Right atrium auricular region (tissue), 2 donors: ENCODE results near the gene LRMDA. TPM values are rescaled to one million over a fixed set of nuclear protein-coding genes. Genes with fewer than 3 reads are reported as not detected.

Source experiments
- DNase-seq: peaks from one replicate; pipeline ENCODE4 v3.0.0-alpha.2; 2019; ENCODE audit warnings: low spot score
- H3K27ac ChIP-seq, 2 donors: fragments of 200-600 bp; sonication (generic); 1 replicate in 1 of 2; 2 replicates in 1 of 2; pipeline ENCODE4 v1.5.1; 2016 to 2019
- H3K27me3 ChIP-seq, 2 donors: fragments of 200-600 bp; sonication (generic); one replicate each; pipeline versions ENCODE4 v1.5.1 to v1.6.0; 2017 to 2019
- H3K36me3 ChIP-seq: fragments of 200-600 bp; sonication (generic); one replicate; pipeline ENCODE4 v1.5.1; 2016
- H3K4me1 ChIP-seq, 2 donors: fragments of 200-600 bp; sonication (generic); one replicate each; pipeline versions ENCODE4 v1.5.1 to v1.6.0; 2017 to 2019
- H3K4me3 ChIP-seq, 2 donors: fragments of 200-600 bp; sonication (generic); 1 replicate in 1 of 2; 2 replicates in 1 of 2; pipeline ENCODE4 v1.5.1; 2017 to 2019; ENCODE audit warnings: mild to moderate bottlenecking in 1 of 2, moderate library complexity in 1 of 2
- H3K9me3 ChIP-seq, 2 donors: fragments of 200-600 bp; sonication (generic); one replicate each; pipeline ENCODE4 v1.5.1; 2019
- CTCF ChIP-seq, 2 donors: fragments of 200-600 bp; sonication (generic); IDR thresholded peaks; one replicate each; pipeline ENCODE4 v1.5.1; 2019; ENCODE audit warnings: antibody characterized with exemption in 2 of 2
- total RNA-seq, 2 donors: library from RNA; depleted of rRNA; stranded (reverse); fragments of >200 nt; gene quantifications; one replicate each; pipeline ENCODE4 v1.1.0, GENCODE V29; 2016

LRMDA gene
- total RNA-seq, 2 donors from 2014 or later, result 6.1 to 19.1 TPM

GRCh38 chr10:75679536-75679935, 248.1 kb downstream of the LRMDA start:
- DNase-seq, result no peak
- no peak for TF ChIP-seq CTCF (IDR thresholded peaks at IDR 0.05)
- H3K27me3 ChIP-seq, result no peaks in the 10 kb centered on the region
- H3K27ac ChIP-seq, result no peak overlapping the region
- H3K4me1 ChIP-seq, result peaks cover 0 to 9% of the 10 kb centered on the region in 2 donors
- H3K9me3 ChIP-seq, result no peaks in the 10 kb centered on the region
- no peaks in the 10 kb centered on the region for H3K36me3 ChIP-seq
- H3K4me3 ChIP-seq, result no peak overlapping the region

GRCh38 chr10:75681334-75681733, 249.9 kb downstream of the LRMDA start:
- no peak for DNase-seq
- no peaks in the 10 kb centered on the region for H3K9me3 ChIP-seq
- H3K27ac ChIP-seq, result no peak overlapping the region
- peaks cover 0 to 9% of the 10 kb centered on the region in 2 donors for H3K4me1 ChIP-seq
- H3K27me3 ChIP-seq, result no peaks in the 10 kb centered on the region
- H3K4me3 ChIP-seq, result no peak overlapping the region
- no peak for TF ChIP-seq CTCF (IDR thresholded peaks at IDR 0.05)
- H3K36me3 ChIP-seq, result no peaks in the 10 kb centered on the region

GRCh38 chr10:75682649-75683557, 251.5 kb downstream of the LRMDA start:
- Histone ChIP-seq H3K4me3 (no peak overlapping the region), H3K9me3 (peaks cover 0 to 8% of the 10 kb centered on the region in 2 donors), H3K36me3 (no peaks in the 10 kb centered on the region), H3K4me1 (peaks cover 0 to 9% of the 10 kb centered on the region in 2 donors), H3K27me3 (no peaks in the 10 kb centered on the region), H3K27ac (no peak overlapping the region)
- TF ChIP-seq CTCF (IDR thresholded peaks at IDR 0.05), result no peak
- no peak for DNase-seq

DNA sequence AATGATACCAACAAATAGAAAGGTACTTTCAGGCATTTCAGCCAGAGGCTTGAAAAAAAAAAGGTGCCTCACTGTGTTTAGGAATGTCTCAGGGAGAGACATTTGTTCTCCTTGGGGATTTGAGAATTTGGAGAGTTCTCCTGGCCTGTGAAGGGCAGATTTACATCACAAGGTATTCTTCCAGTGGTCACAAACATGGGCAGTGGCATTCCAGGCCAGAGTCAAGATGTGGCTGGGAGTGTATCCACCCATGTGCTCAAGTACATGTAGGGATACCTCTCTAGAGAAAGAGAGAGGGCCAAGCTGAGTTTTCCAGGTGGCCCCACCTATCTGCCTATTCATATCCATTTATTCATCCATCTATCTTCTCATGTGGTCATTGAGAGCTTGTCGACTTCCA, 253.8 kb downstream of the LRMDA start:
- Histone ChIP-seq H3K27me3 (no peaks in the 10 kb centered on the region), H3K27ac (no peak overlapping the region), H3K4me1 (peaks cover 0 to 9% of the 10 kb centered on the region in 2 donors), H3K4me3 (no peak overlapping the region), H3K9me3 (peaks cover 0 to 14% of the 10 kb centered on the region in 2 donors), H3K36me3 (no peaks in the 10 kb centered on the region)
- DNase-seq, result no peak
- TF ChIP-seq CTCF (IDR thresholded peaks at IDR 0.05), result no peak

DNA sequence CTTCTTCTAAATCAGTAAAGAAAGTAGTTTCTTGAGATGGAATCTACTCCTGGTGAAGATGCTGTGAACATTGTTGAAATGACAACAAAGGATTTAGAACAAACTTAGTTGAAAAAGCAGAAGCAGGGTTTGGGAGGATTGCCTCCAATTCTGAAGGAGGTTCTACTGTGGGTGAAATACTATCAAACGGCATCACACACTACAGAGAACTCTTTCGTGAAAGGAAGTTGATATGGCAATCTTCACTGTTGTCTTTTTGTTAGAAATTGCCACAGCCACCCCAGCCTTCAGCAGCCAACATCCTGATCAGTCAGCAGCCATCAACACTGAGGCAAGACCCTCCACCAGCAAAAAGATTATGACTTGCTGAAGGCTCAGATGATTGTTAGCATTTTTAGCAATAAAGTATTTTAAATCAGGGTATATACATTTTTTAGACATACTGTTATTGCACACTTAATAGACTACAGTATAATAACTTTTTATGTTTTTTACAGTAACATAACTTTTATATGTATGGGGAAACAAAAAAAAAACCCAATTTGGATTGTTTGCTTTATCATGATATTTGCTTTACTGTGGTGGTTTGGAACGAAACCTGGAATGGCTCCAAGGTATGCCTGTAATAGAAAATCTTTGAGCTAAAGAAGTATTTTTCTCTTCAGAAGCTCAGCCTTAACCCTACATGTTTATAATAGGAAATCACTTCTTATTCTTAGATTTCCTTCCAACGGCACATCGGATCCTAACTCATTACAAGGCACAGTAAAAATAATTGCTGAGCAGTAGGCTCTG, 257.3 kb downstream of the LRMDA start:
- Histone ChIP-seq H3K4me3 (no peak overlapping the region), H3K27me3 (no peaks in the 10 kb centered on the region), H3K9me3 (peaks cover 0 to 14% of the 10 kb centered on the region in 2 donors), H3K4me1 (peaks cover 0 to under 1% of the 10 kb centered on the region in 2 donors), H3K36me3 (no peaks in the 10 kb centered on the region), H3K27ac (no peak overlapping the region)
- TF ChIP-seq CTCF (IDR thresholded peaks at IDR 0.05), result no peak
- DNase-seq, result no peak
